HG03575 (cell line): ENCODE results near the gene INPP5A.

Source experiments
- ATAC-seq: cut with Tn5 transposase; IDR thresholded peaks from one replicate; pipeline ENCODE4 v1.9.1; 2021; ENCODE audit not compliant: unreplicated experiment, insufficient number of reproducible peaks, low FRiP score; ENCODE audit errors: extremely low read depth

Gene INPP5A

DNA sequence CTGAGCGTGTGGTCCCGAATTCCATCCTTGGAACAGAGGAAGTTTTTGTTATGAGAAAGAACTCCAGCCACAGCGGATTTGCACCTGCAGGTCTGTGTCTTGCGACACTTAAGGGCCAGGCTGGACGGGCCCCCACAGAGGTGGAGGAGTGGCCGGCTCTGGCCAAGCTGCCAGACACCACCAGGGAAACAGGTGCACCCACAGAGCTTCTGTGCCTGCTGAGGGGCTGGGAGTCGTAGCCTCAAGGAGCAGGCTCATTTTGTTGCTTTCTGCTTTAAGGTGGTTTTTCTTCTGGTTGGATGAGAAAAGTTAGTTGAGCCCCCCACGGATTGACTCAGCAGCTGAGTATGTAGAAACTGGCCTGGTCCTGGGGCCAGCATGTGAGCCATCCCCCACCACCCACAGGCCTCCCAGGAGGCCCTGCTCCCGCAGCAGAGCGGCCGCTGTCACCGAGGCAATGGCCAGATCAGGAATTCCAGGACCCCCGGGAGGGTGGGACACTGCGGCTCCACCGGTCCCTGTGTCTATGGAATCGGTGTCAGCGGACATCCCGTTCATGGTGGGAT, 206.4 kb downstream of the INPP5A start:
- ATAC-seq, result no peak

DNA sequence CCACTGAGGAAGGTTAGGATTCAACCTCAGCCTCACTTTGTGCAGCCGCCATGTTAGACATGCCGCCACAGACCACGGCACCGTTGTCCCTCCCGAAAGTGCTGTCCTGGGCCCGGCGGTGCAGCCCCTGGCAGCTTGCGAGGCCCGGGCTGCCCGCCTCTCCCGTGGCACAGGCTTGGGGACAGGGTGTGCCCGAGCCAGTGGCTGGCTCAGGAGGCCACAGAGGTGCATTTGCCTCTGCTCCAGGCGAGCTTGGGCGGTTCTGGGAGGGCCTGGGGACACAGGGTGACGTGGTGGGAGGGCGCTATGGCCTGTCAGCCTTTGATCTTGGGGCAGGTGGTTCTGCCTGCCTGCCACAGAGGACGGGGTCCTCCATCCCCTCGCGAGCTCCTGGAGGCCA, 207.3 kb downstream of the INPP5A start:
- ATAC-seq, result no peak

DNA sequence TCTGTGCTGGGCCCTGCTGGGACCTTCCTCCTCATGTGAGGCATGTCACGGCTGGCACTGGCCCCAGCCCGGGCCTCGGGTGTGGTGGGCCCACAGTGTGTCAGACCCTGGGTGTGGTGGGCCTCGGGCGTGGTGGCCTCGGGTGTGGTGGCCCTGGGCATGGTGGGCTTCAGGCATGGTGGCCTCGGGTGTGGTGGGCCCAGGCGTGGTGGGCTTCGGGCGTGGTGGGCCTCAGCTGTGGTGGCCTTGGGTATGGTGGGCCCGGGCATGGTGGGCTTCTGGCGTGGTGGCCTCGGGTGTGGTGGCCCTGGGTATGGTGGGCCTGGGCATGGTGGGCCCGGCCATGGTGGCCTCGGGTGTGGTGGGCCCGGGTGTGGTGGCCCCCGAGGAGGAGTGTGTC, 207.9 kb downstream of the INPP5A start:
- no peak for ATAC-seq

GRCh38 chr10:132745971-132746370, 208.4 kb downstream of the INPP5A start:
- no peak for ATAC-seq

- no peak for ATAC-seq
Observed at GRCh38 chr10:132746386-132746785, 208.8 kb downstream of the INPP5A start.

GRCh38 chr10:132746801-132747625, 209.4 kb downstream of the INPP5A start:
- ATAC-seq, result no peak

DNA sequence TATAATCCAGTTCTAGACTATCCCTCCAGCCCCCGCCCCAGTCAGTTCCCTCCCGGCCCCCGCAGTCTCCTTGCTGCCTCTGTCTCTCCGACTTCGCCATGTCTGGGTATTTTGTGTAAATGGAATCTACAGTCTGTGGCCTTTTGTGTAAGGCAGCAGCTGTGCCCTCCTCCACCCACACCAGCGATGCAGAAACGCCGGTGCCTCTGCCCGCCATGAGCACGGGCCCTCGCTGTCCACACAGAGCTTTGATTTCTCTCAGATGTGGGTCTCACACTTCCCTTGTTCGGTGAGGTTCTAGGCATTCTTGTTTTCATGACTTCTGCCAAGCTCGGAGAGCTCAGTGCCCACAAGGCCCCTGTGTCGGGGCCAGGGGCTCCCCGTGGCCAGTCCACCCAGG, 210.5 kb downstream of the INPP5A start:
- no peak for ATAC-seq

- no peak for ATAC-seq
Observed at GRCh38 chr10:132748545-132749370, 211.2 kb downstream of the INPP5A start.

- ATAC-seq, result no peak
Observed at GRCh38 chr10:132749371-132749795, 211.8 kb downstream of the INPP5A start.

- ATAC-seq, result no peak
Observed at GRCh38 chr10:132750936-132751335, 213.3 kb downstream of the INPP5A start.

- ATAC-seq, result no peak
Observed at GRCh38 chr10:132752378-132752777, 214.8 kb downstream of the INPP5A start.

DNA sequence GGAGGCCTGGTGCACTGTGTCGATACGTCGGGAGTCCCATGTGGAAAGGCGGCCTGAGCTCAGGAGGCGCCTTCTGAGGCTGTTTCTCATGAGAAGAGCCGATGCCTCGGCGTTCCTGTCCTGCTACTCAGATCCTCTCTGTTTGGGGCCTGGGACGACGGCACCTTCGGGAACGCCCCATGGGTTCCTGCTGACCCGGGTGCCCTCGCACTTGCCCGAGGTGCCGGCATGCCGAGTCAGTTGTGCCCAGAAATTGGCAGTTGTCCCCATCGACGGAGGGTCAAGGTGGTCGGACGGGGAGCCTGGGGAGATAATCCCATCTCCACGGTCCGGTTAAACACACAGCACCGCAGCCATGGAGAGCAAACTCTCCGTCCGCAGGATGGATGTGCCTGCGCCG, 215.4 kb downstream of the INPP5A start:
- no peak for ATAC-seq

- no peak for ATAC-seq
Observed at GRCh38 chr10:132753596-132753995, 216.0 kb downstream of the INPP5A start.

DNA sequence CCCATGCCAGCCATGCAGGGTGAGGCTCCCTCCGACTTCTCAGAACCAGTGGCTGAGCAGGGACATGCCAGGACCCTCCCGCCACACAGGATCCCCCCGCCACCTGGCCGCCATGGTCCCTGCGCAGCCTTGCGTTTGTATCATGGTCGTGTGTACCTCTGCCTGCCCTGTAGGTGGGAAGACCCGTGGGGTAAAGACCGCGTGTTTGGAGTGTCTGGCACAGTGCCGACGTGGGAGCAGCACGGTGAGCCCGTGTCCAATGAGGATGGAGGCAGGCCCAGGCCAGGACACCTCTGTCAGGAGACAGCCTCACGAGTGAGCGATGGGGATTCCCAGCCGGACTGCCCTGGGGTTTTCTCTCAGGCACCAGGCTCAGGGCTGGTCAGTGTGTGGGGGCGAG, 216.5 kb downstream of the INPP5A start:
- no peak for ATAC-seq

GRCh38 chr10:132755166-132755711, 217.7 kb downstream of the INPP5A start:
- ATAC-seq, result no peak

- no peak for ATAC-seq
Observed at GRCh38 chr10:132756591-132756990, 219.0 kb downstream of the INPP5A start.

GRCh38 chr10:132757171-132757570, 219.6 kb downstream of the INPP5A start:
- no peak for ATAC-seq

DNA sequence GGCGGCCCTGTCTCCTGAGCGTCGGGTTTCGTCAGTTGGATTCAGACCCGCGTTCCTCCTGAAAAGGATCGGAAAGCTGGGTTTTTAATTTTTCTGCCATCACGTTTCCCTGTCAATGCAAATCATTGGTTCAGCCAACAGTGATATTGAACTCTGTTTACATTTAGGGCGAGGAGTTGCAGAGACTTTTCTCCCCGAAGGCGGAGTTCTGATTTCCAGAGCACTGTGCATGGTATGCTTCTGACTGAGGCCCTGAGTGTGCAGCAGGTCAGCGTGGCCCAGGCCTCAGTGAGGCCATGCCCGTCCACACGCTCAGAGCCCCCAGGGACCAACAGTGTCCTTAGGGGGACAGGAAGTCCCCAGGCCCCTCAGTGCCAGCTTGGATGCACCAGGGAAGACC, 221.3 kb downstream of the INPP5A start:
- no peak for ATAC-seq

DNA sequence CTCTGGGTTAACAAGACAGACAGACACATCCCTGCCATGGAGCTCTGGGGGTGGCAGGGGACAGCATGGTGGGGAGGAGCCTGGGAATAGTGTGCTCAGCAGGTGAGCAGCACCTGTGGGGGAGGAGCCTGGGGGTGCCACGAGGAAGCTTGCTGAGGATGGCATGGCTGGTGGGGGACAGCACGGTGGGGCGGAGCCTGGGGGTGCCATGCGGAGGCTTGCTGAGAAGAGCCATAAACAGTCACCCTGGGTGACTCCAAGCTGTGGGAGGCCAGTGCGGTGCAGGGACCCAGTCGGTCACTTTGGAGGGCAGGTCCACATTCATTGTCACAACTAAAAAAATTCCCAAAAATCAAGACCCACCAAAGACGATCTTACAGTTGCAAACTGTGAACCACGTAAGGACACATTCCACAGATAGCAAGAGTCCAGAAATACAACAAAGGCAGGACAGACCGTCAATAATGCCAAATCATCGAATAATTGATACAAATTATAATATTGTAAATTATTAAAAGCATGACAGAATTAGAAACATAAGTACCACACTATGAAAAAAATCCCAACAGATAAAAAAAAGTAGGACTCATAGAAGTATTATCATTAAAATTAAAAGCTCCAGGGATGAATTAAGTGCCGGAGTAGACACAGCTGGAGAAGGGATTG, 223.9 kb downstream of the INPP5A start:
- no peak for ATAC-seq
